ENCODE data around the gene FKBP2. TPM values are rescaled to one million over a fixed set of nuclear protein-coding genes. Genes with fewer than 3 reads are reported as not detected.

Gene FKBP2
- total RNA-seq, 1 experiment from 2014 or later = 41.0 TPM

- Histone ChIP-seq H2BK20ac (ENCODE audit: low read depth, low read length, poor library complexity, severe bottlenecking) (no peak overlapping the region), H3K9me3 (ENCODE audit: control insufficient read depth, low read depth, low read length) (no peaks in the 10 kb centered on the region), H3K14ac (ENCODE audit: insufficient read depth, low read length) (no peak overlapping the region), H3K4me1 (ENCODE audit: insufficient read depth, low read length) (no peaks in the 10 kb centered on the region), H3K23ac (ENCODE audit: insufficient read length, low read depth, low read length) (no peak overlapping the region), H2BK5ac (ENCODE audit: insufficient read length, low read length) (no peak overlapping the region), H4K20me1 (ENCODE audit: control insufficient read depth, insufficient read depth, insufficient read length) (no peaks in the 10 kb centered on the region), H3K27me3 (ENCODE audit: insufficient read depth, low read length) (no peaks in the 10 kb centered on the region), H3K79me1 (ENCODE audit: insufficient read depth, low read depth, low read length, poor library complexity, severe bottlenecking) (no peaks in the 10 kb centered on the region), H2BK120ac (ENCODE audit: low read depth, low read length, poor library complexity, severe bottlenecking) (no peak overlapping the region), H3K18ac (ENCODE audit: insufficient read length, low read depth, low read length) (no peak overlapping the region), H4K91ac (ENCODE audit: insufficient read length, low read depth, low read length) (no peak overlapping the region), H2AK5ac (ENCODE audit: insufficient read length, low read length) (no peak overlapping the region), H3K27ac (ENCODE audit: insufficient read length, low read depth, low read length) (no peak overlapping the region), H3K56ac (ENCODE audit: insufficient read length, low read depth, low read length) (no peak overlapping the region), H3T11ph (ENCODE audit: low read length) (no peak overlapping the region), H3K9ac (ENCODE audit: extremely low read depth, insufficient read length, low read length) (no peak overlapping the region), H3K4ac (ENCODE audit: low read depth, low read length) (no peak overlapping the region), H2BK12ac (ENCODE audit: insufficient read length, low read depth, low read length) (no peak overlapping the region), H2AFZ (ENCODE audit: low read length) (no peak overlapping the region), H3K23me2 (ENCODE audit: insufficient read length, low read depth, low read length, poor library complexity, severe bottlenecking) (no peaks in the 10 kb centered on the region), H3K79me2 (ENCODE audit: insufficient read depth, low read length) (no peaks in the 10 kb centered on the region), H4K8ac (replicated peaks; ENCODE audit: insufficient read length, low read depth, low read length) (no peak overlapping the region), H3K4me2 (ENCODE audit: insufficient read depth, insufficient read length, low read length) (no peak overlapping the region), H2BK15ac (ENCODE audit: low read depth, low read length) (no peak overlapping the region), H4K5ac (ENCODE audit: insufficient read length, low read depth, low read length) (no peak overlapping the region)
- H3K27me3 Mint-ChIP-seq (ENCODE audit: low read depth) = no peaks in the 10 kb centered on the region
- no peak for DNase-seq
- no peak overlapping the region for H3K27ac Mint-ChIP-seq
- TF ChIP-seq CTCF (conservative IDR thresholded peaks at IDR 0.05) = no peak
- H3K4me1 Mint-ChIP-seq = peaks cover 0 to 8% of the 10 kb centered on the region in 2 experiments; a peak in 3 of 4 replicates
- H3K9me3 Mint-ChIP-seq = no peaks in the 10 kb centered on the region
- H3K4me3 Mint-ChIP-seq = no peak overlapping the region
- peaks cover 46 to 86% (median 71%) of the 10 kb centered on the region in 3 experiments for H3K36me3 Mint-ChIP-seq (ENCODE audit: insufficient read depth in 1 of 3, low read depth in 3 of 3)
- WGBS (ENCODE audit: extremely low coverage, insufficient read length, low lambda C conversion rate) = no CpG with 5 or more reads among the region's 32 CpGs
Observed at GRCh38 chr11:64258946-64259532, 18.1 kb downstream of the FKBP2 start.
